PC-9 (cell line): ENCODE data around the gene EIF4E.
"Not testable (repeated sequence)": the region's sequence is repeated elsewhere in the genome, so short reads cannot be mapped to it uniquely, and the experiment has no call there.

Experiments
- CTCF ChIP-seq: fragments of 200-600 bp; sonication (generic); conservative IDR thresholded peaks from 2 replicates; pipeline ENCODE4 v1.6.1; 2017; ENCODE audit warnings: mixed run types, antibody characterized with exemption, mild to moderate bottlenecking, moderate library complexity
- EZH2 ChIP-seq: fragments of 200-600 bp; sonication (generic); IDR thresholded peaks from 2 replicates; pipeline ENCODE4 v1.8.0; 2017; ENCODE audit warnings: antibody characterized with exemption, low read depth

GRCh38 chr4:98842917-98843316, 86.0 kb downstream of the EIF4E start:
- TF ChIP-seq CTCF, EZH2: not testable (repeated sequence)
